A549 (cell line): ENCODE measurements around the gene ADAM19. TPM values are rescaled to one million over a fixed set of nuclear protein-coding genes. Genes with fewer than 3 reads are reported as not detected.

Experiments used
- ATAC-seq, 2 experiments: fragments of 200-7000 bp in 1 of 2; fragments of >200 bp in 1 of 2; cut with Nextera tagmentation in 1 of 2; cut with Tn5 transposase in 1 of 2; 3 replicates each; pipeline versions ENCODE4 v1.8.0 to v1.9.1; 2018 to 2020; ENCODE audit warnings: mild to moderate bottlenecking in 1 of 2, moderate library complexity in 1 of 2
- CTCF ChIA-PET: fragments of 300-600 bp; sonication (Branson Sonifier 250); formaldehyde crosslinking; extraction: SDS; loops from one replicate; lab custom pipeline; 2021; ENCODE audit warnings: antibody characterized with exemption, inconsistent platforms; lab: Yijun Ruan, JAX
- POLR2A ChIA-PET: fragments of 350-600 bp; formaldehyde crosslinking; extraction: SDS; loops from one replicate; lab custom pipeline; 2021; ENCODE audit warnings: antibody characterized with exemption, inconsistent platforms; lab: Yijun Ruan, JAX
- DNase-seq, 2 experiments: peaks; one replicate each; pipeline versions ENCODE4 v3.0.0 to v3.0.0-alpha.2; 2011 to 2016; ENCODE audit warnings: low read depth in 1 of 2, low spot score in 1 of 2
- FAIRE-seq: peaks from 2 replicates; lab custom pipeline; 2011; peaks lifted over from hg19 to GRCh38; lab: Jason Lieb, UNC
- H3K27ac ChIP-seq, 2 experiments: fragments of >200 bp; sonication (Bioruptor Twin); formaldehyde crosslinking; 3 replicates each; pipeline ENCODE4 v1.5.1; 2016 to 2017
- H3K4me1 ChIP-seq: fragments of >200 bp; sonication (Bioruptor Twin); formaldehyde crosslinking; 3 replicates; pipeline ENCODE4 v1.6.1; 2016
- H3K4me2 ChIP-seq: fragments of >200 bp; sonication (Bioruptor Twin); formaldehyde crosslinking; 3 replicates; pipeline ENCODE4 v1.6.1; 2016
- H3K4me3 ChIP-seq: fragments of >200 bp; sonication (Bioruptor Twin); formaldehyde crosslinking; 3 replicates; pipeline ENCODE4 v1.5.1; 2016
- H3K9me3 ChIP-seq: fragments of >200 bp; sonication (Bioruptor Twin); formaldehyde crosslinking; 3 replicates; pipeline ENCODE4 v1.6.1; 2016
- BHLHE40 ChIP-seq: IDR thresholded peaks from 2 replicates; pipeline ENCODE4 v1.6.1; 2012; ENCODE audit warnings: low read depth, low read length, inconsistent platforms
- CEBPB ChIP-seq, 2 experiments: fragments of >200 bp in 1 of 2; sonication (Bioruptor Twin) in 1 of 2; formaldehyde crosslinking in 1 of 2; IDR thresholded peaks; 2 replicates each; pipeline ENCODE4 v1.6.1; 2012 to 2016
- CTCF ChIP-seq: fragments of >200 bp; sonication (Bioruptor Twin); formaldehyde crosslinking; IDR thresholded peaks from 3 replicates; pipeline ENCODE4 v1.5.1; 2016
- E2F6 ChIP-seq: IDR thresholded peaks from 2 replicates; pipeline ENCODE4 v1.6.1; 2012; ENCODE audit warnings: low read depth, borderline replicate concordance
- EHF ChIP-seq: fragments of 250-450 bp; sonication (Bioruptor Pico); IDR thresholded peaks from 2 replicates; pipeline ENCODE4 v1.5.0; 2020; ENCODE audit warnings: mild to moderate bottlenecking
- FOSB ChIP-seq: fragments of 250-450 bp; sonication (Bioruptor Pico); IDR thresholded peaks from 2 replicates; pipeline ENCODE4 v1.5.0; 2020; ENCODE audit warnings: mild to moderate bottlenecking, moderate library complexity
- FOSL2 ChIP-seq, 2 experiments: fragments of 450-650 bp in 1 of 2; fragments of >200 bp in 1 of 2; sonication (Bioruptor Twin) in 1 of 2; formaldehyde crosslinking; IDR thresholded peaks; 2 replicates each; pipeline versions ENCODE4 v1.5.0 to v1.6.1; 2016 to 2020; ENCODE audit warnings: mild to moderate bottlenecking in 1 of 2, moderate library complexity in 1 of 2
- GATA3 ChIP-seq: IDR thresholded peaks from 2 replicates; pipeline ENCODE4 v1.6.1; 2012; ENCODE audit warnings: borderline replicate concordance
- HMGXB4 ChIP-seq: fragments of 250-450 bp; sonication (Bioruptor Pico); IDR thresholded peaks from 2 replicates; pipeline ENCODE4 v1.5.0; 2021; ENCODE audit warnings: mild to moderate bottlenecking, moderate library complexity, borderline replicate concordance
- HOXA7 ChIP-seq: fragments of 250-450 bp; sonication (Bioruptor Pico); IDR thresholded peaks from 2 replicates; pipeline ENCODE4 v1.5.0; 2020; ENCODE audit warnings: mild to moderate bottlenecking, moderate library complexity
- KDM5A ChIP-seq: fragments of 200-600 bp; sonication (generic); IDR thresholded peaks from 2 replicates; pipeline ENCODE4 v1.6.1; 2016; ENCODE audit warnings: antibody characterized with exemption, mild to moderate bottlenecking
- NFE2L2 ChIP-seq: fragments of 150-350 bp; conservative IDR thresholded peaks from 2 replicates; pipeline ENCODE4 v1.6.1; 2014; ENCODE audit warnings: low read length
- RAD21 ChIP-seq, 2 experiments: fragments of >200 bp in 1 of 2; sonication (Bioruptor Twin) in 1 of 2; formaldehyde crosslinking in 1 of 2; IDR thresholded peaks in 1 of 2; conservative IDR thresholded peaks in 1 of 2; 2 replicates in 1 of 2; 3 replicates in 1 of 2; pipeline ENCODE4 v1.6.1; 2012 to 2018; ENCODE audit warnings: inconsistent platforms in 1 of 2
- RARB ChIP-seq: fragments of 250-450 bp; sonication (Bioruptor Pico); IDR thresholded peaks from 2 replicates; pipeline ENCODE4 v1.8.0; 2021; ENCODE audit warnings: mild to moderate bottlenecking, moderate library complexity
- REST ChIP-seq: fragments of 200-600 bp; sonication (generic); IDR thresholded peaks from 2 replicates; pipeline ENCODE4 v1.6.1; 2016; ENCODE audit warnings: antibody characterized with exemption, mild to moderate bottlenecking, moderate library complexity
- RFX5 ChIP-seq: fragments of 450-650 bp; IDR thresholded peaks from 2 replicates; pipeline ENCODE4 v1.7.1; 2014; ENCODE audit warnings: antibody characterized with exemption, mild to moderate bottlenecking, moderate library complexity
- TFCP2L1 ChIP-seq: fragments of 250-450 bp; sonication (Bioruptor Pico); IDR thresholded peaks from 2 replicates; pipeline ENCODE4 v1.5.0; 2021; ENCODE audit warnings: mild to moderate bottlenecking
- TP53 ChIP-seq: fragments of 250-450 bp; sonication (Bioruptor Pico); IDR thresholded peaks from 2 replicates; pipeline ENCODE4 v1.5.0; 2021; ENCODE audit warnings: mild to moderate bottlenecking, moderate library complexity
- USF2 ChIP-seq: fragments of 450-650 bp; IDR thresholded peaks from 2 replicates; pipeline ENCODE4 v1.6.1; 2014; ENCODE audit warnings: antibody characterized with exemption
- ZSCAN20 ChIP-seq: fragments of 250-450 bp; sonication (Bioruptor Pico); IDR thresholded peaks from 2 replicates; pipeline ENCODE4 v1.8.0; 2022; ENCODE audit warnings: mild to moderate bottlenecking, moderate library complexity
- WGBS: methylation state at CpG from one replicate; pipeline ENCODE4 v1.1.6; 2017; ENCODE audit errors: missing lambda C conversion rate; 5-methylcytosine and 5-hydroxymethylcytosine counted together
- polyA plus RNA-seq, 4 experiments: library from polyadenylated mRNA; depleted of rRNA in 3 of 4; stranded (reverse); fragments of >200 nt; fragmentation: RNase III in 1 of 4; extraction: RNeasy Plus Mini Kit Qiagen cat#74134 plus additional on column Dnase treatment in 1 of 4; gene quantifications; 2 replicates in 3 of 4; 3 replicates in 1 of 4; pipeline ENCODE4 v1.2.3, GENCODE V29; 2011 to 2017

ADAM19 gene
- polyA plus RNA-seq, 2 of the 4 experiments (the other 2 are of a cell fraction), result 7.7 to 15.2 TPM

GRCh38 chr5:157509587-157509986 lies 66.0 kb downstream of the ADAM19 start:
- ChIA-PET POLR2A (no interaction called here), CTCF (interaction anchor here (0.9 to 1.4 kb wide), 4 partner anchors 167 to 234 kb away, joined by 3 to 4 read pairs (median 4); partner anchors contain the start of gene LSM11)
- Histone ChIP-seq H3K4me2 (no peak overlapping the region), H3K4me3 (no peak overlapping the region), H3K9me3 (no peaks in the 10 kb centered on the region), H3K4me1 (peaks cover 22% of the 10 kb centered on the region), H3K27ac (no peak overlapping the region)
- TF ChIP-seq E2F6 (no peak), GATA3 (no peak), EHF (CRISPR knock-in tag) (no peak), TP53 (CRISPR knock-in tag) (no peak), HMGXB4 (CRISPR knock-in tag) (no peak), NFE2L2 (no peak), REST (no peak), RFX5 (no peak), ZSCAN20 (no peak), CEBPB (IDR thresholded peaks at IDR 0.05) (no peak), TFCP2L1 (CRISPR knock-in tag) (no peak), FOSB (CRISPR knock-in tag) (no peak), BHLHE40 (no peak), RARB (CRISPR knock-in tag) (no peak), USF2 (no peak), HOXA7 (no peak), KDM5A (no peak), RAD21 (conservative IDR thresholded peaks at IDR 0.05 in 1 of 2, IDR thresholded peaks at IDR 0.05 in 1 of 2) (no peak), FOSL2 (IDR thresholded peaks at IDR 0.05) (no peak), FOSL2 (CRISPR knock-in tag; IDR thresholded peaks at IDR 0.05) (no peak)
- ATAC-seq (no peak), FAIRE-seq (no peak), DNase-seq (no peak)

GRCh38 chr5:157509093-157509492 lies 66.5 kb downstream of the ADAM19 start:
- ChIA-PET POLR2A (no interaction called here), CTCF (interaction anchor here (1.0 to 1.4 kb wide), 2 partner anchors 180 to 234 kb away, joined by 3 to 4 read pairs; partner anchors contain the start of gene LSM11)
- Histone ChIP-seq H3K27ac (no peak overlapping the region), H3K4me1 (peaks cover 22% of the 10 kb centered on the region), H3K9me3 (no peaks in the 10 kb centered on the region), H3K4me2 (no peak overlapping the region), H3K4me3 (no peak overlapping the region)
- 94% methylated on average over 9 of the region's 9 CpGs for WGBS
- FAIRE-seq, result no peak
- no peak for DNase-seq
- no peak for ATAC-seq
- TF ChIP-seq CTCF (no peak), ZSCAN20 (no peak)
